Stimulated activated naive CD4-positive, alpha-beta T cell treated with Interleukin-2 at 50 U/mL for 16 hours (primary cell): ENCODE measurements around the gene KLHDC1.

Experiments
- DNase-seq: peaks from one replicate; lab custom pipeline; 2025; lab: John Stamatoyannopoulos, UW

The KLHDC1 gene

DNA sequence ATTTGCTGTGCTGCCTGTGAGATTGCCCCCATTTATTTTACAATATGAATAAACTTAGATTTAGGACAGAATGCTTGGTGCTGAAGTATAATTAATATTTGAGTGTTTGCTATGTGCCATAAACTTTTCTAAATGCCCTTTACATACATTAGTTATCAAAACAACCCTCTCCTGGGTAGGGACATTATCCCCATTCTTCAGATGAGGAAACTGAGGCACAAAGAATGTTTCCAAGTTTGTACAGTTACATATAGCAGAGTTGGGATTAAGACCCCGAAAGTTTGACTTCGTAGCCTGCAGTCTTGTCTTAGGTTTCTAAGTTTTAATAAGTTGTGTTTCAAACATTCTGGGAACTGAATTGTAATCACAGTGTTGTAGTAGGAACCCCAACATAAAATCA lies 93.4 kb downstream of the KLHDC1 start:
- no peak for DNase-seq

DNA sequence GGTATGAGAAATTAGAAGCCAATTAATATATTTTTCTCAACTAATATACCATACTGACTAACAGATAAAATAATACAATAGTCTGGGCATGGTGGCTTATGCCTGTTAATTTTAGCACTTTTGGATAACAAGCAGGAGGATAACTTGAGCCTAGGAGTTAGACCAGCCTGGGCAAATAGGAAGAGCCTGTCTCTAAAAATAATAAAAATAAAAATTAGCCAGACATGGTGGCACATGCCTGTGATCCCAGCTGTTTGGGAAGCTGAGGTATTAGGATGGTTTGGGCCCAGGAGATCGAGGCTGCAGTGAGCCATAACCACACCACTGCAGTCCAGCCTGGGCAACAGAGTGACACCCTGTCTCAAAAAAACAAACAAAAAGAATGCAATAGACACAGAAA lies 99.7 kb downstream of the KLHDC1 start:
- no peak for DNase-seq

DNA sequence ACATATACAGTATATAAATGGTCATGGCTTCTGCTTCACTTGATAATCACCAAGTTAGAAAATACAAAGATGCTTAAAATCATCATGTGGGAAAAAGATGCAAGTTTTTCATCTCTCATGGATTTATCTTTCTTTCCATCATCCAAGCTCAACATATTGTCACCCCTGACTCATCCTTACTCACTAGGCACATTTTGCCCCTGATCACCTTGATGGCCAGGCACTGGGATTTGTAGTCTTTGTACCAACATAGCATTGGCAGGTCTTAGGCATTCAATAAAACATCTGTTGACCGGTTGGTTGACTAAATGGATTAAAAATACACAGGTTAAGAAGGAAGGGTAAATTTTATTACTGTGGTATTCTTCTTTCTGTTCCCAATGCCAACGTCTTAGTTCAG lies 103.1 kb downstream of the KLHDC1 start:
- no peak for DNase-seq
